ENCODE results near the gene KSR2.
"Not testable (repeated sequence)": the region's sequence is repeated elsewhere in the genome, so short reads cannot be mapped to it uniquely, and the experiment has no call there.

KSR2 gene

DNA sequence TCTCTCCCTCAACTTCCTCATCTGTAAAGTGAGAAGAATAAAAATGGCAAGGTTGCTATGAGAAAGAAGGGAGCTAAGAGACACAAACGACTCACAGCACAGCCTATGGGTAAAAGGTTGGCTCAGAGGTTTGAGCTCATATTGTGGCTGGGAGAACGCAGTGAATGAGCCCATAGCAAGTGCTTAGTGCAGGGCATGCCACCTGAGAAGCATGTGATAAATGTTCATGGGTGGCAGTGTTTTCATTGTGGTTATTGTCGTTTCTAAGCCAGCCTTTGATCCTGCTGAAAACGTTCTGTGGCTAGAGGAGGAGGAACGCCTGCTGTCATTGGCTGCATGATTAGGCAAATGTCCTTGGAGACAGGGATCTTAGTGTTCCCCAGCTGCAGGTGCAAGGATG, 150.4 kb downstream of the KSR2 start:
- DNase-seq, result no peak

DNA sequence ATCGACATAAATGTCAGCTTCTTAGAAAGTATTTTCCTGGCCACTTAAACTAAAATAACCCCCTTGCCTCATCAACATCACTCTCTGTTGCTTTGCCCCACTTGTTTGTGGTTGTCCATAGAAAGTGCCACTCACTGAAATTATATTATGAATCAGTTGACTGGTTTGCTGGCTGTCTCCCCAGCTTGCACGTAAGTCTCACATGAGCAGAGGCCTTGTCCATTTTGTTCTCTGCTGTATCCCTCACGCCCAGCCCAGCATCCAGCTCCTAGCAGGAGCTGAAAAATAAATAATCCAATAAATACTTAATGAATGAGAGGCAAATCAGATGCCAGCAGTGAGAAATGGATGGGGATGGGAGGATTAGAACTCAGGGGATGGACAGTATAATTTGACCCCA, 159.3 kb downstream of the KSR2 start:
- DNase-seq, result no peak

DNA sequence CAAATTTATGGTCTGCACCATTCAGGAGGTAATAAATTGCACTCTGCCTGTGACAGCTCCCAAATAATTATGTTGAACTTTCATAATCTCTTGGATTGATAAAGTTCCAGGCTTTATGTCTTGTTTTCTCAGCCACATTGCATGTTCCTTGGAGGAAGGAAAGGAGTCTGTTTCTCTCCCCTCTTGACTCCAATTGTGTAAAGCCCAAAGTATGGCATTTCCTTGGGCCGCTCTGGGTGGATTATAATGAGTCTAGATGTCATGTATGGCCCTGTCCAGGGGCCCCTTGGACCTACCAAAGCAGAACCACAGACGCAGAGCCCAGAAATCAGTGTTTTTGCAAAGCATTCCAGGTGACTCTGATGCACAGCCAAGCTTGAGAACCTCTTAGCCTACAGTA, 160.8 kb downstream of the KSR2 start:
- no peak for DNase-seq

DNA sequence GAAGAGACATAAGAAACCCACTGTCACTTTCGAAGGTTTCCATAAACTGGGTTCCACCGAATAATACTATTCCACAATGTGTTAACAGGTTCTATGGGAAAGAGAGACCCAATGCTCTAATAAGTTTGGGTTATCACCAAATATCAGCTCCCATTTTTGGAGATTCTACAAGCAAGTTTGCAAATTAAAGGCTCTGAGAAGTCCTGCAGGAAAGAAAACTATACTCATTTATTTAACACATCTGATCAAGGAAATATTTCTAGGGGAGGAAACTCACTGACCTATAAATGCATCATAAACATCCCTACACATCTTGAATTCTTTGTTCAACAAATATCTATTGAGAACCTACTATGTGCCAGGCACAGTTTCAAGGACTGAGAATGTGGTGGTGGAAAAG, 161.4 kb downstream of the KSR2 start:
- DNase-seq, result no peak

DNA sequence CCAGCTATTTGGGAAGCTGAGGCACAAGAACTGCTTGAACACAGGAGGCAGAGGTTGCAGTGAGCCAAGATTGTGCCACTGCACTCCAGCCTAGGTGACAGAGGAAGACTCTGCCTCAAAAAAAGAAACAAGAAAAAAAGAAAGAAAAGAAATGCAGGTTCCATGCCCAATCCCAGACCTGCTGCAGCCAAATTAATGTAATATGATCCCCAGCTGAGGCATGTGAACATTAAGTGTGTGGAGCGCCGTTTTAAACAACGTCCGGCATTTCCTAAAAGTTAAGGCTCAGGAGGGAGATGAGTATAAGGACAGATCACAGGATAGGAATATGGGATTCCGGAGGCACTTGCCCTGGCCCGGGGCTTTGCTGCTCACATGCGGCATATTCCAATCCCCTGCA, 162.9 kb downstream of the KSR2 start:
- no peak for DNase-seq

GRCh38 chr12:117803001-117803400, 165.8 kb downstream of the KSR2 start:
- no peak for DNase-seq

DNA sequence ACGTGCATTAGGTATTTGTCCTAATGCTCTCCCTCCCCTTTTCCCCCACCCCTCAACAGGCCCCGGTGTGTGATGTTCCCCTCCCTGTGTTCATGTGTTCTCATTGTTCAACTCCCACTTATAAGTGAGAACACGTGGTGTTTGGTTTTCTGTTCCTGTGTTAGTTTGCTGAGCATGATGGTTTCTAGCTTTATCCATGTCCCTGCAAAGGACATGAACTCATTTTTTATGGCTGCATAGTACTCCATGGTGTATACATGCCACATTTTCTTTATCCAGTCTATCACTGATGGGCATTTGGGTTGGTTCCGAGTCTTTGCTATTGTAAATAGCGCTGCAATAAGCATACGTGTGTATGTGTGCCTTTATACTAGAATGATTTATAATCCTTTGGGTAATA, 168.1 kb downstream of the KSR2 start:
- not testable (repeated sequence) for DNase-seq

GRCh38 chr12:117797202-117797601, 171.6 kb downstream of the KSR2 start:
- no peak for DNase-seq

- no peak for DNase-seq
These were observed 175.8 kb downstream of the KSR2 start for GRCh38 chr12:117792877-117793424.

- no peak for DNase-seq
These were observed 176.3 kb downstream of the KSR2 start for GRCh38 chr12:117792471-117792870.

DNA sequence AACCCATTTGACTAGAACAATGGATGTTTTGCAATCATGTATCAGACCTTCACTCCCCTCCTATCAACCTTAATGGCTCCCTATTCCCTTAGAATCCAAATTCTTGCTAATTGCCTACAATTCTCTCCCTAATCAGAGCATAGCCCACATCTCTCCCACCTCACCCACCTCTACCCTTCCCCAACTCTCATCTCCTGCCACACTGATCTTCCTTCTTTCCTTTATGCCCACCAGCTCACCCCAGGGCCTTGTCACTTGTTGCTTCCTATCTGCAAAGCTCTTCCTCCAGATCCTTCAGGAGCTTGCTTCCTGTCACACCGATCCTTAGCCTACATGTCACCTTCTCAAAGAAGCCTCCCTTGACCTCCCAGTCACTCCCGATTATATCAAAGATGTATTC, 177.8 kb downstream of the KSR2 start:
- DNase-seq, result no peak

DNA sequence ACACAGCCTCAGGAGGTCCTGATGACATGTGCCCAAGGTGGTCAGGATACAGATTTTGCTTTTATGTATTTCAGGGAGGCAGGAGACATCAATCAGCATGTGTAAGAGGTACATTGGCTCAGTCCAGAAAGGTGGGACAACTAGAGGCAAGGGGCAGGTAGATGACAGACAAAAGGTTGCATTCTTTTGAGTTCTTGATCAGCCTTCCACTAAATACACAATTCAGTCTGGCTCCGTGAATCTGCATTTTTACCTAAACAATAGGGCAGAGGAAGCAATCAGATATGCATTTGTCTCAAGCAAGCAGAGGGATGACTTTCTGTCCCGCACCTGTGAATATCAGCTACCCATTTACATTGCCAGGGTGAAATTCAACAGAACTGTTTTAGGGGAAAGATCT, 178.6 kb downstream of the KSR2 start:
- no peak for DNase-seq

GRCh38 chr12:117789195-117789912, 179.4 kb downstream of the KSR2 start:
- DNase-seq, result no peak

- no peak for DNase-seq
These were observed 190.1 kb downstream of the KSR2 start for GRCh38 chr12:117778656-117779055.

DNA sequence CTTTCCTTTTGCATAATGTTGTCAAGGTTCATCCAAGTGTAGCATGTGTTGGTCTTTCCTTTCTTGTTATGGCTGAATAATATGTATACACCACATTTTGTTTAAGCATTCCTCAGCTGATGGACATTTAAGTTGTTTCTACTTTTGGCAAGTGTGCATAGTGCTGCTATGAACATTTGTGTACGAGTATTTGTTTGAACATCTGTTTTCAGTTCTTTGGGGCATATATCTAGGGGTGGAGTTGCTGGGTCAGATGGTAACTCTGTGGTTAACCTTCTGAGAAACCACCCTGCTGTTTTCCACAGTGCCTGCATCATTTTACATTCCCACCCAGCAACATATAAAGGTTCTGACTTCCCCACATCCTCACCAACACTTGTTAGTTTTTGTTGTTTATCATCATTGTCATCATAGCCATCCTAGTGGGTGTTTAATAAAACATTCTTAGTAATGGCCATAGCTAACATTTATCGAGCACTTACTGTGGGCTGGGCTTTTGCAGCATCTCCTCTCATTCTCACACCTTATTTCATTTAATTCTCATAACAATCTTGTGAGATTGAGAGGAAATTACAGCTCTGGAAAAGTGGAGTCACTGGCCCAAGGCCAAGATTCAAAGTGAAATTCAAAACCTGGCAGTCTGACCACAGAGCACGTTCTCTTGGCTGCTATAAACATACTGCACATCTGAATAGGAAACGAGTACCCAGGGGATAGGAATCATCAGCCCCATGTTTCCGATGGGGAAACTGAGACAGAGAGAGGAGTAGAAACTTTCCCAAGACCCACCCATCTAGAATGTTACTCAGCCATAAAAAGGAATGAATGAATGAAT, 193.6 kb downstream of the KSR2 start:
- DNase-seq, result peak in 1 of 5 experiments; percentile 50

- DNase-seq, result no peak
These were observed 199.9 kb downstream of the KSR2 start for GRCh38 chr12:117768860-117769259.

DNA sequence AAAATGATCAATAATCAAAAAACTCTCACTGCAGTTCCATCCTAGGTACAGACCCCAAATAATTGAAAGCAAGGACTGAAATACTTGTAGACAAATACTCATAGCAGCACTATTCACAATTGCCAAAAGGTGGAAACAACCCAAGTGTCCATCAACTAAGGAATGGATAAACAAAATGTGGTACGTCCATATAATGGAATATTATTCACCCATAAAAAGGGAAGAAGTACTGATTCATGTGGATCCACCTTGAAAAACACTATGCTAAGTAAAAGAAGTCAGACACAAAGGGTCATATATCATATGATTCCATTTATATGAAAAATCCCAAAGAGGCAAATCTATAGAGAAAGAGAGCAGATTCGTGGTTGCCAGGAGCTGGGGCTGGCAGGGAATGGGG, 202.8 kb downstream of the KSR2 start:
- no peak for DNase-seq

DNA sequence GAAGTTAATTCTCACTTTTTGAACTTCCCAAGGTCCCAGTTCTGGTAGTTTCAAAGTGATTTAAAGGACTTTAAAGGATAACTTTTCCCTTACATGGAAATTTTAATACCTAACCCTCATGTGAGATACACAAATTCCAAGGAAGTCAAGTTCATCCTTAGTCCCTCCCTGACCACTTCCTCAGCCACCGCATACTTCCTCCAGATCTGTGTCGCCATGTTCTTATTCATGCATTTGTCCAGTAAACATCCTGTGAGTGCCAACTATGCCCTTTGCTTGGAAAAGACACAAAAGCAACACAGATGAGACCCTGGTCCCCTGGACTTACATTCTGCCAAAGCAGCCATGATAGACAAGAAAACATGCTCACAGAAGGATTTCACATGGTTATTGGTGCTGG, 206.6 kb downstream of the KSR2 start:
- no peak for DNase-seq

DNA sequence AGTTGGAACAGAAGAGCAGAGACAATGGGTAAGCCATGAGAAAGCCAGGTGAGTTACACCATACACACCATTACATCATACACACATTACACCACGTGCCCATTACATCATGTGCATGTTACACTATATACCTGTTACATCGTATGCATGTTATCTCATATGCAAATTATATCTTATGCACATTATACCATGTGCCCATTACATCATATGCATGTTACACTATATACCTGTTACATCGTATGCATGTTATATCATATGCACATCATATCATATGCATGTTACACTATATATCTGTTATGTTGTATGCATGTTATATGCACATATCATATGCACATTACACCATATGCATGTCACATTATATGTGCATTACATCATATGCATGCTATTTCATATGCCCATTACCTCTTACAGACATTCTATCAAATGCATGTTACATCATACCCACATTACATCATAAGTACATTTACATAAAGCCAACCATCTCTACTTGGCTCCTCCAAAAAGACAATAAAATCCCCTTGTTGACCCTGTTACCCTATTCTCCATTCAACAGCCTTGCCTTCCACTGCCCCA, 207.2 kb downstream of the KSR2 start:
- no peak for DNase-seq

DNA sequence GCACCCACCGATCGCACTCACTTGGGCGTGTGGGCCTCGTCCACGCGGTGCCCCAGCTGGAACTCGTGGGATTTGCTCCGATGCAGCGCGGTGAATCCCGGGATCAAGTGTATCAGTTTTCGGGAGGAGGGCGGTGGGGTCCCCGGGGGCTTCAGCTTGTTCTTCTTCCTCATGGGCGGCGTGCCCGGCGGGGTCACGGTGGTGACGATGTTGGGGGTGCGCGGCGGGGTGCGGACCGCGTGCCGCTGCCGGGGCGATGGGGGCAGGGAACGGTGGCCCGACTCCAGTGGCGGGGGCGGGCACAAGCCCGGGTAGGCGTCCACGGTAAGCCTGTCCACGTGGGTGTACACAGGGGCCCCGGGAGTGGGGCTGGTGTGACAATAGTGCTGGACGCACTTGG, 207.8 kb downstream of the KSR2 start:
- DNase-seq, result no peak

GRCh38 chr12:117750657-117751056, 218.1 kb downstream of the KSR2 start:
- DNase-seq, result no peak

DNA sequence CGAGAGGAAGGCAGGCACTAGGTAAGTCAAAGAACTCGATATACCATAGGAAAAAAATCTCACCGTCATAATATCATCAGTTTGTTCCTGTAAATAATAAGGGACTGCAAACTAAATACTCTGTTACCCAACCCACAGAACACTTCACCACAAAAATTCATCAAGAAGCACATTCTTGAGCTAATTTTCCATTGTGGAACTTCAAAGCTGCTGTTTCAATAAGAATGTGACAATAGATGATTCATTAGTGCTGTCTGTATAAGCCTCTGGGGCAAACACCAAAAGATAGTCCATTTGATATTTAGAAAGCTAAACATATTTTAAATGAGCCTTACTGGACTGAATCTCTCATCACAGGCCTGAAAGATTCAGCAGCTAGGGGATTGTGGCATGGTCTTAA, 219.4 kb downstream of the KSR2 start:
- no peak for DNase-seq

GRCh38 chr12:117746358-117746757, 222.4 kb downstream of the KSR2 start:
- DNase-seq, result not testable (repeated sequence)

GRCh38 chr12:117744418-117744817, 224.4 kb downstream of the KSR2 start:
- no peak for DNase-seq
